HL-60/S4 (cell line): ENCODE measurements around the gene SNAP47.

Source experiments
- in situ Hi-C: fragments of 300-500 bp; cut with MboI; formaldehyde crosslinking; loops from 2 replicates; pipeline ENCODE4 v1.14.3; 2022; ENCODE audit warnings: low sequenced_read_pairs

Gene SNAP47

DNA sequence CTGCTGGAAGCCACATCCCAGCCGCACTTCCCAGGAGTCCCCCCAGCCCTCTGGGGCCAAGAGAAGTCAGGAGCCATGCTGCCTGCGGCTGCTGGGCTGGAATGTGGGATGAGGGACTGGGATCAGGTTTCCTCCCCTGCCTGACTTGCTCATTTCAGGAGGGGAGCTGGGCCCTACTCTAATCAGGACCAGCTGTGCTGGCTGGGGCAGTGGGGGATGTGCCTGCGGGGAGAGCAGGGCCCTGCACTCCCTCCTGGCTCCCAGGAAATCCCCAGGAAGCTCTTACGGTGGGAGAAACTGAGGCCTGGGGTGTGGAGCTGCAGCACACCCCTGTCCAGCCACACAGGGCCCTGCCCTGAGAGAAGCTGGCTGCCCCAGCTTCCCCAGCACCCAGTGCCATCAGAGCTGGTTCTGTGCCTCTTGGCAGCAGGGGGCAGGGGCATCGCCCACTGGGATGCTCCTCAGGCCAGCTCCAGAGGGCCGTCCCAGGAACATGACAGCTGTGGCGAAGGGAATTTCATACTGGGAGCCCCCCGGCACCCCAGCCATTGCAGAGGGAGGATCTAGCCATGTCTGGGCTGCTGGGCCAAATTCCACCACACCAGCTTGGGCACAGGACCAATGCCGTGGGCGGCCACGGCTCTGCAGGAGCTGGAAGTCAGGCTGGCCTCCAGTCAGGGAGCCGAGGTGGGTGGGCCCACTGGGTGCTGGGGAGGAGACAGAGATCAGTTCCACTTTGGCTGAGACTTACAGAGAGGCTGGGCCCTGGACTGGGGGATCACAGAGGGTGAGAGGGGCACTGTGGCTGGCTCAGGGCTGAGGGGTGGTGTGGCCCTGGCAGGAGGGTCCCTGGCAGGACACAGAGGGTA, 58.9 kb downstream of the SNAP47 start:
- in situ Hi-C loops: no loop called here

DNA sequence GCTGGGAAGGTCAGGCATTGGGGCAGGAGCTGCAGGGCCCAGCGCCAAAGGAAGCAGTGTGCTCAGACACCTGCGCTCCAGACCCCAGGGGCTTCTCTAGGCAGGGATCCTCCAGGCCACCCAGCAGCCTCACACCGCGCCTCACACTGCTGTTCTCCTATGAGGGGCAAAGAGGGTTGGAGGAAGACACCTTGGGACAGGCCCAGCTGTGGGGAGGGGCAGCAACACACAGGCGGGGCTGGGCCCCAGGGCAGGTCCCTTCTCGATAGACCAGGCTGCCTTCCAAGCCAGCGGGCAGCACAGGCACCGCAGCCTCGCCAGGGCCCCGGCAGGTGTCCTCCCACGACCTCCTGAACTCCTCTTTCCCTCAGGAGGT, 59.6 kb downstream of the SNAP47 start:
- in situ Hi-C loops: no loop called here

DNA sequence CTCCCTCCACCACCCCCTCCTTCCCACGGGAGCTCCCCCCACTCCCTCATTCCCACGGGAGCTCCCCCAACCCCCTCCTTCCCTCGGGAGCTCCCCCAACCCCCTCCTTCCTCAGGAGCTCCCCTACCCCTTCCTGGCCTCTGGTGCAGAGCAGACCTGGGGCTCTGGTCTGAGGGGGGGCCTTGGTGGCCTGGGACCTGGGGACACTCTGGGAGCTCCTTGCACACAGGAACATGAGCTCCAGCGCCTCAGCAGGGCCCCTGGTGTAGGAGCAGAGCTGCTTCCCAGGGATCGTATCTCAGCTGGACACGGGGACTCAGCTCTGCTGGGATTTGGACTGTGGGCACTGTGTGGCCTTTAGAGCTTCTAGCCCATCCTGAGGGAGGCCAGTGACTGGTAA, 60.5 kb downstream of the SNAP47 start:
- in situ Hi-C loops: no loop called here

DNA sequence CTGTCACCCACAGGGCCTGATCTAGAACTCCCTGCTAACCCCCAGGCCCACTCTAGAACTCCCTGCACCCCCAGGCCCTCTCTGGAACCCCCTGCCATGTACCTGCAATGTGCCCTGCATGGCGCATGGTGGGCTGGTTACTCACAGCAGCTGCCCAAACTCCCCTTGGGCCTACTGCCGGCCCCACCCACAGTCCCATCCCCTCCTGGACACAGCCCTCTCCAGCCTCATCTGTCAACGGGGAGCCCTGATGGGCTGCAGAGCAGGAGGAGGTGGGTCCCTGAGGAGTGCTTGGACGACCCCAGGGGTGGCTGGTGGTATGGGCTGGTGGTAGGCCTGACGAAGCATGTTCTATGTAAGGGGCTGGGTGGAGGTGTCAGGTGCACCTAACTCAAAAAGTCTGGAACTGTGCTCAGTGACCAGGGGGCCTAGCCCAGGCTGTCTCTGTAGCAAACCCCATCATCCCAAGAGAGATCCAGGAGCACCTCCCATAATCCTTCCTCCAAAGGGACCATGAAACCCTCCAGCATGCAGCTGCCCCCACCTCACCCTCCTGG, 61.2 kb downstream of the SNAP47 start:
- in situ Hi-C loops: no loop called here

DNA sequence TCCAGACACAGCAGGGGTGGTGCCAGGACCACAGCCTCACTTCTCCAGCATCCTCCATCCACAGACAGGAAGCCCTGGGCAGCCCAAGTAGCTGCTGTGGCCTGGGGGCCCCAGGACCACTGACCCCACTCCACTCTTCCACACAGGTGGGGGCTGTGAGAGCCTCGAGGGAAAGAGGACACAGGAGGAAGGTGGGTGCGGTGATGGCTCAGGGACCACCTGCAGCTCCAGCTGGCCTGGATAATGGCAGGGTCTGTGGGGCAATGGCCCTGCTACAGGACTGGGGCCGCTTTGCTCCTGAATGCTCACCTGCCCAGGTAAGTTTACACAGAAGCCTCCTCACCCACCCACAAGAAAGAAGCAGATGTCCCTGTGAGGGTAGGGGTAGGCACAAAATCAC, 61.9 kb downstream of the SNAP47 start:
- in situ Hi-C loops: no loop called here

DNA sequence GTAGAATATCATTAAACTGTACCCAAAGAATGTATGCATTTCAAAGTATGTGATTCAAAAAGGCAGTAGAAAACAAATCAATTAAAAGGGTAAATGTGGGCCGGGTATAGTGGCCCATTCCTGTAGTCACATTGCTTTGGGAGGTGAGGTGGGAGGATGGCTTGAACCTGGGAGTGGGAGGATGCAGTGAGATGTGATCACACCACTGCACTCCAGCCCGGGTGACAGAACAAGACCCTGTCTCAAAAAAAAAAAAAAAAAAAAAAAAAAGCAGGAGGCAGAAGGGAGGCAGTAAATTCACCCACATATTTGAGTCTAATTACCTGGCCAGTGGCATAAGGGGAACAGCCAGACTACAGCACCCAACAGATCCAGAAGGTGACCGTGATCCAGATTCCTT, 62.4 kb downstream of the SNAP47 start:
- in situ Hi-C loops: no loop called here

DNA sequence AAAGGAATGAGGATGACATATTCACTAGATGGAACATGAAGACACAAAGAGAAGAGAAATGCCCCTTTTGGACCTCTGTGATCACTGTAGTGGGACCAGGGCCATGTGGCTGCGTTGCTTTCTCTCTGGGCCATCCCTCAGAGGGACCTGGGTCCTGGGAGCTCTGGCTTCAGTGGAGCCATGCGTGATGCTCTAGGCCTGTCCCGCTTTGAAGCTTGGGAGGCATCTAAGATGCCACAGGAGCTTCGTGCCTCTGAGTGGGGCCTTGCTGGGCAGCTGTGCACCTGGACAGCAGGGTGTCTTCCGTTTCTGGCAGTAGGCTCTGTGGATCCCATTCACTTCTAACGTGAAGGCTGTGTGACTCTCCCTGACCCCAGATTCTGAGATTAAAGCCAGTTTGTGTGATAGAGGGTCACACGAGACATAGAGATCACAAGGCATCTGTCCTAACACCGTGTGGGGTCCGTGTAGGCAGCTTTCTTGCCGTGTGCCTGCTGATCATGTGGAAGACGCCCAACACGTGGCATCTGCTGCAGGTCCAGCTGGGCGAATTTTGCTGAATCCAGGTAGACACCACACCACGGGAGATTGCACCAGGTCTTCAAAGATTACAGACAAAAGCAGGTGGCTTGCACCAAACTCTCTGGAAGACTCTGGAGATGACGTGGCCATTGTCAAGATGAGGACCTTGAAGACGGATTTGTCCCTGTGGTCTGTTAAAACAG, 63.0 kb downstream of the SNAP47 start:
- in situ Hi-C loops: no loop called here

DNA sequence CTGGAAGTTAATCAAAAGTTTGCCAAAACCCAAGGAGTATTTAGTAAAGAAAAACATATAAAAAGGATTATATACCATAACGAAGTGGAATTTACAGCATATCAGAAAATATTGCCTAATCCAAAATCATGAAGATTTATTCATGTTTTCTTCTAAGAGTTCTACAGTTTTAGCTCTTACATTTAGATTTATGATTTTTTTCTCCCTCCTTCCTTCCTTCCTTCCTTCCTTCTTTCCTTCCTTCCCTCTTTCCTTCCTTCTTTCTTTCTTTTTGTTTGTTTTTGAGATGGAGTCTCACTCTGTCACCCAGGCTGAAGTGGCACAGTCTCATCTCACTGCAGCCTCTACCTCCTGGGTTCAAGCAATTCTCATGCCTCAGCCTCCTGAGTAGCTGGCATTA, 64.5 kb downstream of the SNAP47 start:
- in situ Hi-C loops: no loop called here

DNA sequence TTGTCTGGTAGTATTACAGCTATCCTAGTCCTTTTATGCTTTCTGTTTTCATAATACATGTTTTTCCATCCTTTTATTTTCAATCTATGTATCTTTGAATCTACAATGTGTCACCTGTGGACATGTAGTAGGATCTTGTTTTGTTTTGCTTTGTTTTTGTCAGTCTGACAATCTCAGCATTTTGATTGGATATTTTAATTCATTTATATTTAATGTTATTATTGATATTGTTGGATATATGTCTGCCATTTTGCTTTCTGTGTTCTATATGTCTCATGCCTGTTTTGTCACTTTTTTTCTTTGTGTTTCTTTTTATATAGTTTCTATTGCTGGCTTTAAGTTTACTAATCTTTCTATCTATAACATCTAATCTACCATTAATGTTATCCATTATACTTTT, 68.7 kb downstream of the SNAP47 start:
- in situ Hi-C loops: no loop called here

DNA sequence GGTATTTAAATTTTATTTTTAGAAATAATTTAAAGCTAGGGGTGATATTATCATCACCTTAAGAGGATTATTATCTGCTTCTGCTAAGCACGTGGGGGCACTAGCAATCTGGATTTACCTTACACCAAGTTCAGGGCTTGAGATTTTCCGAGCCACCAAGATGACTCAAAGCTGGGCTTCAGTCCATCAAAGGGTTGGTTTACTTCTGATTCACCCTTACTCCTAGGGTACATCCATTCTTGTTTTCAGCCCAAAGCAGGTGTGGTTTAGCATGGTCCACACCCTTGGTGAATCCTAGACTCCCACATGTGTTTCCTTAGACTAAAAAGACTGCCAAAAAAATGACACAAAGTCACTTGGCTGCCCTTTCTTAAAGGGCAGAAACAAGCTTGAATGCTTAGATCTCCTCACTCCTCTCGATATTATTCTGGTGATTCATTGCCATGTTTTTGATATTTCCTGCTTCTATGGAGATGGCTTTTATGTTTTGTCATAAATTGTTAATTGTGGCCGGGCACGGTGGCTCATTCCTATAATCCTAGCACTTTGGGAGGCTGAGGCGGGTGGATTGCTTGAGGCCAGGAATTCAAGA, 70.5 kb downstream of the SNAP47 start:
- in situ Hi-C loops: no loop called here

DNA sequence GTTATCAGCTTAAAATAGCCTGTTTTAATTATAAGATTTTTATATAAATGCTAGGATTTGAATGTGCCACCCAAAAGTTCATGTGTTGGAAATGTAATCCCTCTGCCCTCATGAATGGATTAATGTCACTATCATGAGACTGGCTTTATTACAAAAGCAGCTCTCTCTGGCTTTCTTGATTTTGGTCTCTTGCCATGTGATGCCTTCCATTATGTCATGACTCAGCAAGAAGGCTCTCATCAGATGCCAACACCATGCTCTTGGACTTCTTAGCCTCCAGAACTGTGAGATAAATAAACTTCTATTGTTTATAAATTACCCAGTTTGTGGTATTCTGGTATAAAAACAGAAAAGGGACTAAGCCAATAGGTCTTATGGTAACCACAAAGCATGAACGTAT, 73.3 kb downstream of the SNAP47 start:
- in situ Hi-C loops: no loop called here

DNA sequence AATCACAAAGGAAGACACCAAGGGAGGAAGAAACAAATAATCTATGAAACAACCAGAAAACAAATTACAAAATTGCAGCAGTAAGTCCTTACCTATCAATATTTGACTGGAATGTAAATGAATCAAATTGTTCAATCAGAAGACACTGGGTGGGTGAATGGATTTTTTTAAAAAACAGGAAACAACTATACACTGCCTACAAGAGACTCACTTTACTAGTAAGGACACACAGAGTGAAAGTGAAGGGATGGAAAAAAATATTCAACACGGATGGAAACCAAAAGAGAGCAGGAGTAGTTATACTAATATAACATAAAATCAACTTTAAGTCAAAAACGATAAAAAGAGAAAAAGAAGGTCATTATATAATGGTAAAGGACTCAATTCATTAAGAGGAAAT, 73.8 kb downstream of the SNAP47 start:
- in situ Hi-C loops: no loop called here

DNA sequence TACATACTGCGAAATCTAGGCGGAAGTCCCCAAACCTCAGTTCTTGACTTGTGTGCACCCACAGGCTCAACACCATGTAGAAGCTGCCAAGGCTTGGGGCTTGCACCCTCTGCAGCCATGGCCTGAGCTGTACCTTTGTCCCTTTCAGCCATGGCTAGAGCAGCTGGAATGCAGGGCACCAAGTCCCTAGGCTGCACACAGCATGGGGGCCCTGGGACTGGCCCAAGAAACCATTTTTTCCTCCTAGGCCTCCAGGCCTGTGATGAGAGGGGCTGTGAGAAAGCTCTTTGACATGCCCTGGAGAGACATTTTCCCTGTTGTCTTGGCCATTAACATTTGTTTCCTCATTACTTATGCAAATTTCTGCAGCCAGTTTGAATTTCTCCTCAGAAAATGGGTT, 78.7 kb downstream of the SNAP47 start:
- in situ Hi-C loops: no loop called here

DNA sequence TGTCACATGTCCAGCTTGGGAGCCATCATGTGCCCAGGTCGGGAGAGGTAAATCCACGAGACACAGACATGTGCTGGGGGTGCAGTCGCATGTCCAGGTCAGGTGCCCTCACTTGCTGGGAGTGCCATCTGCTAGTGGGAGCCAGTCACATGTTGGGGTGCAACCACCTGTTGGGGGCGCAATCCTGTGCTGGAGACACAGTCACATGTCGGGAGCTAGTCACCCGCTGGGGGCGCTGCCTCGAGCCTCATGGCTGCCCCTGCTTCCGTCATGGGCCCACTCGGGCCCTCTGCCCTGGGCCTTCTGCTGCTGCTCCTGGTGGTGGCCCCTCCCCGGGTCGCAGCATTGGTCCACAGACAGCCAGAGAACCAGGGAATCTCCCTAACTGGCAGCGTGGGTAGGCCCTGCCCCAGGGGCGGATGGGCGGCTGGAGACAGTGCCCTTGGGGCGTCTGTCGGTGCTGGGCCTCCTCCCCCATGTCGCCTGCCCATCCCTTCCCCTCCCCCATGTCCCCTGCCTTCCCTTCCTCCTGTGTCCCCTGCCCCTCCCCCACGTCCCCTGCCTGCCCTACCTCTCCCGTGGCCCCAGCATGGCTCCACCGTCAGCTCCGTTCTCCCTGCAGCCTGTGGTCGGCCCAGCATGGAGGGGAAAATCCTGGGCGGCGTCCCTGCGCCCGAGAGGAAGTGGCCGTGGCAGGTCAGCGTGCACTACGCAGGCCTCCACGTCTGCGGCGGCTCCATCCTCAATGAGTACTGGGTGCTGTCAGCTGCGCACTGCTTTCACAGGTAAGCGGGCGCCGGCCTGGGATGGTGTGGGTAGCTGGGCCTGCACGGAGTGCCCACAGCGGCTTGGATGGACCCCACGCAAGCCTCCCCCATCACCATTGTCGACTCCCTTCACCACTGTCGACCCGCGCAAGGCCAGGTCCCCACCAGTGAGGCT, 80.5 kb downstream of the SNAP47 start, which contains the start of gene PRSS38:
Gene PRSS38 (plus strand): TSS at position 208 of the 942 bp plus-strand sequence. CDS start 42 bp downstream, at position 250.
- in situ Hi-C loops: no loop called here

DNA sequence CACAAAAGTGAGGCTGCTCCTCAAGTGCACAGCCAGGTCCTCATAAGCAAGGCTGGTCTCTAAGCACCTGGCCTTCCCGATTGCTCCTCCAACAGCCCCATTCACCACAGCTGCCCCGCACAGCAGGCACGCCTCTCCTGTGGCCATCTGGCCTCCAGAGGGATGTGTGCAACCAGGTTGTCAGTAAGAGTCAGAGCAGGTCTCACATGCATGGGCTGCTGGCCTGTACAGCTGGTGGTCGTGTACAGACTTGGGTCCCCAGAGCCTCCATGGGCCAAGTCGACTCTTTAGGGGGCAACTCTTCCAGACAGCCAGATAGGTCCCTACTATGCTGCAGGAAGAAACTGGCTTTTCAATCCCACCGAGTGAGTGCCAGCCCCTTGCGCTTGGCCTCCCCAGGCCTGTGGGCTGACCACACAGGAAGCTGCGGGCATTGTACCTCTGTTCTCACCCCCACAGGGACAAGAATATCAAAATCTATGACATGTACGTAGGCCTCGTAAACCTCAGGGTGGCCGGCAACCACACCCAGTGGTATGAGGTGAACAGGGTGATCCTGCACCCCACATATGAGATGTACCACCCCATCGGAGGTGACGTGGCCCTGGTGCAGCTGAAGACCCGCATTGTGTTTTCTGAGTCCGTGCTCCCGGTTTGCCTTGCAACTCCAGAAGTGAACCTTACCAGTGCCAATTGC, 81.7 kb downstream of the SNAP47 start:
- in situ Hi-C loops: no loop called here

DNA sequence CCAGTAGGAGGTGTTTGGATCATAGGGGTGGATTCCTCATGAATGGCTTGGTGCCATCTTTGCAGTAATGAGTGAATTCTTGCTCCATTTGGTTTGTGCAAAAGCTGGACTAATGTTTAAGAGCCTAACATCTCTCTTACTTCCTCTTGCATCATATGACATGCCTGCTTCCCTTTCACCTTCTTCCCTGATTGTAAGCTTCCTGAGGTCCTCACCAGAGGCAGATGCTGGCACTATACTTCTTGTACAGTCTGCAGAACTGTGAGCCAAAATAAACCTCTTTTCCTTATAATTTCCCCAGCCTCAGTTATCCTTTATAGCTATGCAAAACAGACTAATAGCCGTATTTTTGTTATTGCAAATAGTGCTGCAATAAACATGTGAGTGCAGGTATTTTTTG, 88.3 kb downstream of the SNAP47 start:
- in situ Hi-C loops: no loop called here

DNA sequence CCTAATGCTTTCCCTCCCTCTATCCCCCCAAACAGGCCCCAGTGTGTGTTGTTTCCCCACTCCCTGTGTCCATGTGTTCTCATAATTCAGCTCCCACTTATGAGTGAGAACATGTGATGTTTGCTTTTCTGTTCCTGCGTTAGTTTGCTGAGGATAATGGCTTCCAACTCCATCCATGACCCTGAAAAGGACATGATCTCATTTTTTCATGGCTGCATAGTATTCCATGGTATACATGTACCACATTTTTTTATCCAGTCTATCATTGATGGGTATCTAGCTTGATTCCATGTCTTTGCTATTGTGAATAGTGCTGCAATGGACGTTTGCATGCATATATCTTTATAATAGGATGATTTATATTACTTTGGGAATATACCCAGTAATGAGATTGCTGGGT, 89.0 kb downstream of the SNAP47 start:
- in situ Hi-C loops: no loop called here

DNA sequence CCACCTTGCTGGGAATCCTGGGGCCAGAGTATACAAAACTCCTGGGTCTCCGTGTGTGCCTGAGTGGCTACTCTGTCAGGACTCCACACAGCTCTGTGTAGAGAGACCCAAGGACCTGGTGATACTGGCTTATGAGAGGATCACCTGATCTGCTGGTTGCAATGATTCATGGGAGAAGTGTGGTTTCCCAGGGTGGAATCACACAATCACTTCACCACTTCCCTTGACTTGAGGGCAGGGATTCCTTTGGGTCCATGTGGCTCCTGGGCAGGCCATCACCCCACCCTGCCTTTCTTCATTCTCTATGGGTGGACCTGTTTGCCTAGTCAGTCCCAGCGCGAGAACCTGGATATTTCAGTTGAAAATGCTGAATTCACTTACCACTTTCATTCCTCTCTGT, 93.6 kb downstream of the SNAP47 start:
- in situ Hi-C loops: no loop called here
